SK-N-SH (cell line): ENCODE data around the gene PSEN2.

Experiments
- ELF1 ChIP-seq: IDR thresholded peaks from 2 replicates; pipeline ENCODE4 v1.4.0; 2012
- GABPA ChIP-seq: IDR thresholded peaks from 2 replicates; pipeline ENCODE4 v1.4.0; 2012; ENCODE audit warnings: low read depth, mild to moderate bottlenecking
- MXI1 ChIP-seq: IDR thresholded peaks from 2 replicates; pipeline ENCODE4 v1.6.1; 2012; ENCODE audit warnings: mild to moderate bottlenecking, low read depth, low read length, improper control_type of control experiment
- RAD21 ChIP-seq: IDR thresholded peaks from 2 replicates; pipeline ENCODE4 v1.6.1; 2012; ENCODE audit warnings: mild to moderate bottlenecking, low read length
- RFX5 ChIP-seq: IDR thresholded peaks from 2 replicates; pipeline ENCODE4 v1.6.1; 2012; ENCODE audit warnings: mild to moderate bottlenecking, improper control_type of control experiment, low read length
- TCF12 ChIP-seq: IDR thresholded peaks from 2 replicates; pipeline ENCODE4 v1.4.0; 2012
- YY1 ChIP-seq: IDR thresholded peaks from 2 replicates; pipeline ENCODE4 v1.4.0; 2012; ENCODE audit warnings: low read depth, mild to moderate bottlenecking
- TF ChIP-seq, protein P1 (sequence below): IDR thresholded peaks from 2 replicates; pipeline ENCODE4 v1.4.0; 2012; ENCODE audit warnings: low read depth
- TF ChIP-seq, protein P2 (sequence below): fragments of 200-600 bp; sonication (generic); IDR thresholded peaks from 2 replicates; pipeline ENCODE4 v1.6.1; 2017; ENCODE audit warnings: antibody characterized with exemption, mild to moderate bottlenecking, moderate library complexity
- TF ChIP-seq, protein P3 (sequence below): fragments of 150-350 bp; IDR thresholded peaks from 2 replicates; pipeline ENCODE4 v1.6.1; 2016; ENCODE audit warnings: mild to moderate bottlenecking, low read depth, low read length
- TF ChIP-seq, protein P4 (sequence below): IDR thresholded peaks from 2 replicates; pipeline ENCODE4 v1.6.1; 2012; ENCODE audit warnings: mild to moderate bottlenecking, low read depth, low read length, moderate library complexity
- TF ChIP-seq, protein P5 (sequence below): fragments of 150-350 bp; IDR thresholded peaks from 2 replicates; pipeline ENCODE4 v1.6.1; 2017; ENCODE audit warnings: antibody characterized with exemption, low read length, low read depth, borderline replicate concordance

DNA sequence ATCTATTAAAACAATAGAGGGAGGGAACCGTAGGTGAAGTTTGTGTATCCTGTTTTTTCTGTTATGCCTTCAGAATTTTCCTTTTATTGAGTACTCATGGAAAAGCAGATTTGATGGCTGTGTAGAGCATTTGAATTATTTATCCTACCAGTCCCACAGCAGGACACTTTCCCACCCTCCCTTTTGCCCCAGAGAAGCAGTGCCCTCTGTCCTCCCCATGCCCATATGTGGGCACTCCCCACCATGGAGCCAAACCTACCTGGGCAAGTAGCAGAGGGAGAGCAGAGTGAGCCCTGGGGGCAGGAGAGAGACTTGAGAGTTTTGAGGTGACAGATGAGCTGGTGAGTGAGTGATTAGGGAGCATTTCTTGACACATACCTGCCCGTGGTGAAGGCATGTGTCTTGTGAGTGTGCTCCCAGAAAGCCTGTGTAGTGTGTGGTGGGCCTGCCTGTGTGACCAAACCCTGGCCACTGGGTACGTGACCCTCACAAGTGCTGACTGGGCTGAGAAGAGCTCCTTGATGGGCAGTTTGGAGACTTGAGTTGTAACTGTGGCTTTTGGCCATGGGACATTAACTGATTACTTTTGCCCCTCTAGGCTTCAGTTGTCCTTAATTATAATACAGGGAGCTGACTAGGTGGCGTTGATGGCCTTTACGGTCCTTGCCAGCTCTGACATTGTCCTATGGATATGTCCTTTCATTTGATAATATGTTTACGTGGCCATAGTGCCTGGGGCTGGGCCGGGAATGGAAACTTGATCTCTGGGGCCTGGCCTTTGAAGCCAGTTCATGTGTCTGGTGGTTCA is 3.6 kb downstream of the PSEN2 start:
- TF ChIP-seq, protein P1, sequence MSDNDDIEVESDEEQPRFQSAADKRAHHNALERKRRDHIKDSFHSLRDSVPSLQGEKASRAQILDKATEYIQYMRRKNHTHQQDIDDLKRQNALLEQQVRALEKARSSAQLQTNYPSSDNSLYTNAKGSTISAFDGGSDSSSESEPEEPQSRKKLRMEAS, result no peak
- TF ChIP-seq, protein P2, sequence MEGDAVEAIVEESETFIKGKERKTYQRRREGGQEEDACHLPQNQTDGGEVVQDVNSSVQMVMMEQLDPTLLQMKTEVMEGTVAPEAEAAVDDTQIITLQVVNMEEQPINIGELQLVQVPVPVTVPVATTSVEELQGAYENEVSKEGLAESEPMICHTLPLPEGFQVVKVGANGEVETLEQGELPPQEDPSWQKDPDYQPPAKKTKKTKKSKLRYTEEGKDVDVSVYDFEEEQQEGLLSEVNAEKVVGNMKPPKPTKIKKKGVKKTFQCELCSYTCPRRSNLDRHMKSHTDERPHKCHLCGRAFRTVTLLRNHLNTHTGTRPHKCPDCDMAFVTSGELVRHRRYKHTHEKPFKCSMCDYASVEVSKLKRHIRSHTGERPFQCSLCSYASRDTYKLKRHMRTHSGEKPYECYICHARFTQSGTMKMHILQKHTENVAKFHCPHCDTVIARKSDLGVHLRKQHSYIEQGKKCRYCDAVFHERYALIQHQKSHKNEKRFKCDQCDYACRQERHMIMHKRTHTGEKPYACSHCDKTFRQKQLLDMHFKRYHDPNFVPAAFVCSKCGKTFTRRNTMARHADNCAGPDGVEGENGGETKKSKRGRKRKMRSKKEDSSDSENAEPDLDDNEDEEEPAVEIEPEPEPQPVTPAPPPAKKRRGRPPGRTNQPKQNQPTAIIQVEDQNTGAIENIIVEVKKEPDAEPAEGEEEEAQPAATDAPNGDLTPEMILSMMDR, result no peak
- TF ChIP-seq RFX5 (no peak), TCF12 (no peak), ELF1 (no peak), MXI1 (no peak), RAD21 (no peak), YY1 (no peak), GABPA (no peak)
- TF ChIP-seq, protein P3, sequence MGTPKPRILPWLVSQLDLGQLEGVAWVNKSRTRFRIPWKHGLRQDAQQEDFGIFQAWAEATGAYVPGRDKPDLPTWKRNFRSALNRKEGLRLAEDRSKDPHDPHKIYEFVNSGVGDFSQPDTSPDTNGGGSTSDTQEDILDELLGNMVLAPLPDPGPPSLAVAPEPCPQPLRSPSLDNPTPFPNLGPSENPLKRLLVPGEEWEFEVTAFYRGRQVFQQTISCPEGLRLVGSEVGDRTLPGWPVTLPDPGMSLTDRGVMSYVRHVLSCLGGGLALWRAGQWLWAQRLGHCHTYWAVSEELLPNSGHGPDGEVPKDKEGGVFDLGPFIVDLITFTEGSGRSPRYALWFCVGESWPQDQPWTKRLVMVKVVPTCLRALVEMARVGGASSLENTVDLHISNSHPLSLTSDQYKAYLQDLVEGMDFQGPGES, result no peak
- TF ChIP-seq, protein P4, sequence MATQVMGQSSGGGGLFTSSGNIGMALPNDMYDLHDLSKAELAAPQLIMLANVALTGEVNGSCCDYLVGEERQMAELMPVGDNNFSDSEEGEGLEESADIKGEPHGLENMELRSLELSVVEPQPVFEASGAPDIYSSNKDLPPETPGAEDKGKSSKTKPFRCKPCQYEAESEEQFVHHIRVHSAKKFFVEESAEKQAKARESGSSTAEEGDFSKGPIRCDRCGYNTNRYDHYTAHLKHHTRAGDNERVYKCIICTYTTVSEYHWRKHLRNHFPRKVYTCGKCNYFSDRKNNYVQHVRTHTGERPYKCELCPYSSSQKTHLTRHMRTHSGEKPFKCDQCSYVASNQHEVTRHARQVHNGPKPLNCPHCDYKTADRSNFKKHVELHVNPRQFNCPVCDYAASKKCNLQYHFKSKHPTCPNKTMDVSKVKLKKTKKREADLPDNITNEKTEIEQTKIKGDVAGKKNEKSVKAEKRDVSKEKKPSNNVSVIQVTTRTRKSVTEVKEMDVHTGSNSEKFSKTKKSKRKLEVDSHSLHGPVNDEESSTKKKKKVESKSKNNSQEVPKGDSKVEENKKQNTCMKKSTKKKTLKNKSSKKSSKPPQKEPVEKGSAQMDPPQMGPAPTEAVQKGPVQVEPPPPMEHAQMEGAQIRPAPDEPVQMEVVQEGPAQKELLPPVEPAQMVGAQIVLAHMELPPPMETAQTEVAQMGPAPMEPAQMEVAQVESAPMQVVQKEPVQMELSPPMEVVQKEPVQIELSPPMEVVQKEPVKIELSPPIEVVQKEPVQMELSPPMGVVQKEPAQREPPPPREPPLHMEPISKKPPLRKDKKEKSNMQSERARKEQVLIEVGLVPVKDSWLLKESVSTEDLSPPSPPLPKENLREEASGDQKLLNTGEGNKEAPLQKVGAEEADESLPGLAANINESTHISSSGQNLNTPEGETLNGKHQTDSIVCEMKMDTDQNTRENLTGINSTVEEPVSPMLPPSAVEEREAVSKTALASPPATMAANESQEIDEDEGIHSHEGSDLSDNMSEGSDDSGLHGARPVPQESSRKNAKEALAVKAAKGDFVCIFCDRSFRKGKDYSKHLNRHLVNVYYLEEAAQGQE, result no peak
- TF ChIP-seq, protein P5, sequence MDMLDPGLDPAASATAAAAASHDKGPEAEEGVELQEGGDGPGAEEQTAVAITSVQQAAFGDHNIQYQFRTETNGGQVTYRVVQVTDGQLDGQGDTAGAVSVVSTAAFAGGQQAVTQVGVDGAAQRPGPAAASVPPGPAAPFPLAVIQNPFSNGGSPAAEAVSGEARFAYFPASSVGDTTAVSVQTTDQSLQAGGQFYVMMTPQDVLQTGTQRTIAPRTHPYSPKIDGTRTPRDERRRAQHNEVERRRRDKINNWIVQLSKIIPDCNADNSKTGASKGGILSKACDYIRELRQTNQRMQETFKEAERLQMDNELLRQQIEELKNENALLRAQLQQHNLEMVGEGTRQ, result no peak
